ENCODE results near the gene CXCR6.

DNA sequence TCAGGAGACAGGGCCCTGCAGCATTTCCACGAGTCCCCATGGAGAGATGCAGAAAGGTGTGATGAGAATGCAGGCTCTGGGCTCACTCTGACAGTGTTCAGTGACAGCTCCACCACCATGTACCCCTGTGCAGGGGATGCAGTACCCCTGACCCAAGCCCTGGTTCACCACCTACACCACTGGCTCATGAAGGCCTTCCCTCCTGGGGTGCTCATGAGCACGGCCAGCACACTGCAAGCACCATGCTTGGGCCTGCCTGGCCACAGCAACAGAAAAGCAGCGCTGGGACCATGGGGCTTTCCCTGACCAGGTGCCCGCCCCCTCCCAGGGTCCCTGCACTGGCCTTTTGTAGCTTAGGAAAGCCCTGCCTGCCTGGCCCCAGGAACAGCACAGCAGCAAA lies 6.2 kb downstream of the CXCR6 start:
- no peak for TF ChIP-seq POLR2A (IDR thresholded peaks at IDR 0.05; ENCODE audit: low read length)
- no peak for TF ChIP-seq GATA1 (IDR thresholded peaks at IDR 0.05; ENCODE audit: low read depth, low read length)
